ENCODE results near the gene NRG3.

Gene NRG3

DNA sequence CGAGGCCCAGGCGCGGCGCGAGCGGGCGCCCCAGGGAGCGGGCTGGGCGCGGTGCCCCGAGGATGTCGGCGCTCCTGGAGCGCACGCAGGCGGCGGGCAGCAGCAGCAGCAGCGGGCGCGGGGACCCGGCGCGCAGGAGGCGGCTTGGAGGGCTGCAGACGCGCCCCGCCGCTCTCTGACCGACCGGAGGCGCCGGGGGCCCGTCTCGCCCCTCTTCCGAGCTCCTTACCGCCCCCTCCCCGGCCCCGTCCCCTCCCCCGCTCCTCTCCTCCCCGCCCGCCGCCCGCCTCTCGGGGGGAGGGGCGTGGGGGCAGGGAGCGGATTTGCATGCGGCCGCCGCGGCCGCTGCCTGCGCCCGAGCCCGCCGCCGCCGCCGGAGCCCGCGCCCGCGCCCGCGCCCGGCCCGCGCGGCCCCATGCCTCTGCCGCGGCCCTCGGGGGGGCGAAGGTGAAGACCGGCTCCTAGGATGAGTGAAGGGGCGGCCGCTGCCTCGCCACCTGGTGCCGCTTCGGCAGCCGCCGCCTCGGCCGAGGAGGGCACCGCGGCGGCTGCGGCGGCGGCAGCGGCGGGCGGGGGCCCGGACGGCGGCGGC, at the start of gene NRG3:
TSS of gene NRG3 (plus strand) at position 320 of the 592 bp plus-strand sequence.
- DNase-seq (ENCODE audit: low read depth), result no peak

DNA sequence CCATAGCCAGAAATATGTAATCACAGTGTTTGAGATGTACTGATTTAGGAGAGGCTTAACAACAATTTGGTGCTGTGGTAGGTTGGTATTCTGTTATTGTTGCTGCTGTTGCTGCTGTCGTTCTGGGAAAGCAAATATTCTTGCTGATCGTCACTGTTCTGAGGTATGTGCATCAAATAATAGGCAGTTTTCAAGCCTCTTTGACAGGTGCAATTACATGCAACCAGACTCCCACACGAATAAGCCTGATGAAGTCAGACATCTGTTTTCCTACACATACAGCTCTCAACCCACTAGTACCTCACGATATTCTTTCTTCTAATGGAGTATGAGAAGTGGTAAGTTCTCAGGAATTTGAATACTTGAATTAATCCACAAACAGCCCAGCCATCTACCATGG, 46.7 kb upstream of the NRG3 start:
- DNase-seq (ENCODE audit: low read depth), result no peak

DNA sequence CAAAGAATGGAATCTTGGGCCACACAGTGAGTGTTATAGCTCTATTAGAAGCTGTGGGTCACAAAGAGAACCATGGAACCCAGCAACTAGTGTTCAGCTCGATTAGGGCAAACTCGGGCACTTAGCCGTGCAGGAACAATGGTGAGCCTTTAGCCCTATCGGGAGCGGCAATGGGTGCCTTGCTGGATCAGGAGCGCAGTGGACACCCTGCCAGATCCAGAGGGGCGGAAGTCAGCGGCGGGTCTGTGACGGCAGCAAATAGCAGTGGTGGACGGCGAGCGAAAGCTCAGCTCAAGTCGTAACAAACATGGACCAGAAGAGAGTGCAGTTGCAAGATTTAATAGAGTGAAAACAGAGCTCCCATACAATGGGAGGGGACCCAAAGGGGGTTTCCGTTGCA, 43.9 kb upstream of the NRG3 start:
- no peak for DNase-seq (ENCODE audit: low read depth)

DNA sequence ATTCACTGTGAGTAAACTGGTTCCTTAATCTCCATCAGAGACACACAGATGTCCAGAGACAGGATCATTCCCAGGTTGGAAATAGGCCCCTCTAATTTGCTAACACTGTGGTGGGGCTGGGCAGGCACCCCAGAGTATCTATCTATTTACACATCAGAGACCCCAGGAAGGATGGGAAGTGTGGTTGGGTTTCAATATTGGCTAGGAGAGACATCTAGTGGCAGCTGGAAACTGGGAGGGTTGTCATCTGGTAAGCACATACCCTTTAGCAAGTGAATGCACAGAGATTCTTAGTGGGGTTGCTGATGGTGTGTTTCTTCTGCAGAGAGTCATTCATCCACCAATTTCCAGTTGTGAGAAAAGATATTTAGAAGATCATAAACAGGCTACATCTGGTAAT, 36.0 kb upstream of the NRG3 start:
- DNase-seq (ENCODE audit: low read depth), result no peak

DNA sequence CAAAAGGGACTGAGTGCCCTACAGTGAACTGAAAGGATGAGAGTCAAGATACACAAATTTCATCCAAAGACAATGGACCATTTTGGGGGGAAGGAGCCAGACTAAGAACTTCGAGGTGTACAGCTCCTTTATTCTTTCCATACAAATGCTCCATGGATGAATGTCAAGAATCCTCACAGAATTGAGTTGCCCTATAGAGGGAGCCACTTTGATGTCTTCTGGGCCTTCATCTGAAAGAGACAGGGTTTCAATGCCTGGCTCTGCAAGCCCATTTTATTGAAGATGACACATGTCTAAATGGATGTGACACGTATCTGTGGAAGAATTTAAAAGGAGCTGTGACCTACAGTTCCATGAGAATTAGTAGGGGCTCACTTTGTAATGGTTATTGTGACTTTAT, 32.0 kb upstream of the NRG3 start:
- no peak for DNase-seq (ENCODE audit: low read depth)

DNA sequence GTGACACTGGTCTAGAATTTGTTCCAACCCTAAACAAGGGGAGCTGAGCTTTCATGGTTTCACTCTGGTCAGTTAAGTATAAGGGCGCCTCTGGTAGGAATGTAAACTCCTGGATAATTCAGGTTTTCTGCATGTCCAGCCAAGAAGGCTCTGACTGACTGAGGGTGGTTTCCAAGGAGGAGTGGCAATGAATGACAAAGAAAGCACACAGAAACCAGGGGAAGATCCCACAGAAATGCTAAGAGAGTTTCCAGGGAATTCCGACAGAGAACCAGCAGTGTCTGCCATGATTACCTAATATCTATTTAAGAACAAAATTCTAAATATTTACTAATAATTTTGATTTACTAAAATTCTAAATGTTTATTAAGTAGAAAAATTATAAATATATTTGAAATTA, 27.3 kb upstream of the NRG3 start:
- no peak for DNase-seq (ENCODE audit: low read depth)

DNA sequence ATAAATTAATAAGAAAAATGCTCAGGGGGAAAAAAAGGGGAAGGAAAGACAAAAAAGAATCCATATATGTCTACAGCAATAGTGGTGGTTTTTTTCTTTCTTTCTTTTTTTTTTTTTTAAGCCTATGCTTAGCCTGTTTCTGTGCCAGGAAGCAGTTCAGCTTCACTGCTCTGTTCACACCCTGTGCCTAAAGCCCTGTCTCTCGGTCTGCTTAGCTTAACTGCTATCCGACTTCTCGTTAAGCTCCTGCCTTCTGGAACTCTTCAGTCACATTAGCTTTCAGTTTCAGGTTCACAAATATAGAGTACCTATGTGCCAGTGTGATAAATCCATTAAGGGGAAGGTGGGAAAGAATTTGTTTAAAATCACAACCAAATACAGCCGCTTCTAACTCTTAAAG, 26.5 kb upstream of the NRG3 start:
- DNase-seq (ENCODE audit: low read depth), result no peak

DNA sequence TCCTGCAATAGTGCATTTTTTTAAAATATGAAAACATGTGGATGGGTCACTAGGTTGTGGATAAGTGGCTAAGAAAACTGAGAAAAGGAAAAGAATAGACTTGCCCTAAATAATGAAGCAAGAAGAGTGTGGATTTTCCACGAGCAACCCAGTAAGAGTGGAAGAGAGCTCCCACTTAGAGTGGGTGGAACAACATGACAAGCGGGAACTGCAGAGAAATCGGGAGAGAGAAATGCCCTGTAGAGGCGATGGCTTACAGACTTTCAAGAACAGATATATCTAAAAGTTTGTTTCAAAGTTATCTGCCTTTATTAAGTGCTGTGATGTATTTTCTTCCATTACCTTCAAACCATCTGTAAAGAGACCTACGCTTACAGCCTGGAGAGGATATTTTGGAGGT, 26.1 kb upstream of the NRG3 start:
- DNase-seq (ENCODE audit: low read depth), result no peak

DNA sequence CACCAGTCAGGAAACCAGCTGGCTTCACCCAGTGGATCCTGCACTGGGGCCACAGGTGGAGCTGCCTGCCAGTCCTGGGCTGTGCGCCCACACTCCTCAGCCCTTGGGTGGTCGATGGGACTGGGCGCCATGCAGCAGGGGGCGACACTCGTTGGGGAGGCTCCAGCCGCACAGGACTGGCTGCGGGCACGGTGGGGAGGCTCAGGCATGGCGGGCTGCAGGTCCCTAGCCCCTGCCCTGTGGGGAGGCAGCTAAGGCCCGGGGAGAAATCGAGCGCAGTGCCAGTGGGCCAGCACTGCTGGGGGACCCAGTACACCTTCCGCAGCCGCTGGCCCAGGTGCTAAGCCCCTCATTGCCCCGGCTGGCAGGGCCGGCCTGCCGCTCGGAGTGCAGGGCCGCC, 12.4 kb upstream of the NRG3 start:
- no peak for DNase-seq (ENCODE audit: low read depth)

DNA sequence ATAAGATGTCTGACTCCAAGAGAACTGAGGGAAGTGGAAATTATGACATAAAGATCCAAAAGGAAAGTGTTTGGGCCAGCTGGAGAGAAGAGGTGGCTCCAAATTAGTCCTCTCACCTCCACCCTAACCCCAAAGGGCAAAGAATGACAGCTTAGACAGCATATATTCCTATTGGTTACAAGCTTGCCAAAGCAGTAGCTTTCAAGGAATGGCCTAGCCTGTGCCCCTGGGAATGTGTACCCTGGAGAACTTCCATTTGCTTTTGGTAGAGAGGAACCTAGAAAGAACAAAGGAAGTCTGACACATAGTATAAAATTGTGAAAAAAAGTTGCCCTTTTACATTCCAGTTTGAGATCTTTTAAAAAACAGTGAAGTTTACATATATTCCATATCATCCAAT, 11.2 kb upstream of the NRG3 start:
- no peak for DNase-seq (ENCODE audit: low read depth)

DNA sequence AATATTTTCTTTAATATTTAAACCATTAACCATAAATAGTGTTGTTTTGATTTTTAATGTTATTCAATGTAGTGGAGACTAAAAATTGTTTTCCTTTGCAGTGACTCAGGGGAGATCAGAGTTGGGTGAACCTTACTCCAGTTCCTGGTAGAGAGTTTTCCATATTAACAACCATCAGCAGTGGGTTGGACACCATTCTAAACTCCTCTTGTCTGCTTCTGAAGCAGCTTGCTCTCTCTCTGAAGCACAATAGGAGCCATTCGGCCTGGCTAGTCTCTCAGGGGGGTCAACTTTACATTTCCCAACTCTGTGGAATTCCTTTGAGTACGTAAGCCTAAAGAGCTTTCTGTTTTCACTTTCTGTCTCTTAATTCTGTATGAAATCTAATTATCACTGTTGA, 9.4 kb upstream of the NRG3 start:
- no peak for DNase-seq (ENCODE audit: low read depth)

DNA sequence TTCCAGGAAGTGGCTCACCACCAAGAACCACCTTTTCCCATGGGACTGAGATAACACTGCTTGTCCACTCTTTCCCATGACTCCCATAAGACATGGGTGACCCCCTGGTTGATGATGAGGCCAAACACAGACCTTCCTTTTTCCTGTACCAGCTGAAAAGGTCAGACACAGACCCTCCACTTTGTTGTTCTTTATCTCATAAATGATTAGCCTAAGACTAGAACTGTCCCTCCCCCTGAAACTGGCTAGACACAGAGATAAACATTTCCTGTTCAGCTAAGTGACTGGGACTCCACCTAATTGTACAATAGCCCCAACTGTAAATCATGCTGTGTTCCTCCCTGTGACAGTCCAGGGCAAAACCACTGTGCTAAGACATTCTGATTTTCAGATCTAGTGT, 8.2 kb upstream of the NRG3 start:
- DNase-seq (ENCODE audit: low read depth), result no peak

DNA sequence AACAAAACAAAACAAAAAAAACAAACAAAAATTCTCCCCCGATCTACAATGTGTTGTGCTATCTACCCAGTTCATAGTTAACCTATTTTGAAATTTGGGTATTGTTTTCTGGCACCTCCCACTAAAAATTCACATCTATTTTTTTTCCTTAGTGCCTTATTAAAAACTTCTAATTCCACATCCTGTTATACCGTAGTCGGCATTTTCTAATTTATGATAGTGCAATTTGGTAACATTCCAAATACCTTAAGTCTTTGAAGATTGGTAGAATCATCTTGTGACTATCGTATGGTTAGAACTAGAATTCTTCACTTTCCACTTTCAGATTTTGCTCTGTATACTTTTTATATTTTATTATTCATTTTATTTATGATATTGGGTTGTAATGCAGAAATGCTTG, 4.5 kb upstream of the NRG3 start:
- DNase-seq (ENCODE audit: low read depth), result no peak

DNA sequence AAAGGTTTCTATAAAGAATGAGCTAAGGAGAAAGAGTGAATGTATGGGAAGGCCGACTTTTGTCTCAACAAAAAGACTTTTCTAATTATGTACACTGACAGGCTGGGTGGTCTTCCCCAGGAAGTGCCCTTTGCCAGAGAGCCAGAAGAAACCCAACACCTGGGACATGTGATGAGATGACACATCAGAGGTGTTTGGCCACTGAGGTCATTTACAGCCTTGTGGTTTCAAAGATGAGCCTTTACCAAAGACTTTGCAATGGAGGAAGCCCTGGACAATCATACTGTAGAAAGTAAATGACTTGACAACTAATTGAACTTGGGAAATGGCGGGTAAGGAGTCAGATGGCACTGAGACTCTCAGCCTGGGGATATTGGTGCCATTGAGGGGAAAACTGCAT, 3.4 kb upstream of the NRG3 start:
- no peak for DNase-seq (ENCODE audit: low read depth)

DNA sequence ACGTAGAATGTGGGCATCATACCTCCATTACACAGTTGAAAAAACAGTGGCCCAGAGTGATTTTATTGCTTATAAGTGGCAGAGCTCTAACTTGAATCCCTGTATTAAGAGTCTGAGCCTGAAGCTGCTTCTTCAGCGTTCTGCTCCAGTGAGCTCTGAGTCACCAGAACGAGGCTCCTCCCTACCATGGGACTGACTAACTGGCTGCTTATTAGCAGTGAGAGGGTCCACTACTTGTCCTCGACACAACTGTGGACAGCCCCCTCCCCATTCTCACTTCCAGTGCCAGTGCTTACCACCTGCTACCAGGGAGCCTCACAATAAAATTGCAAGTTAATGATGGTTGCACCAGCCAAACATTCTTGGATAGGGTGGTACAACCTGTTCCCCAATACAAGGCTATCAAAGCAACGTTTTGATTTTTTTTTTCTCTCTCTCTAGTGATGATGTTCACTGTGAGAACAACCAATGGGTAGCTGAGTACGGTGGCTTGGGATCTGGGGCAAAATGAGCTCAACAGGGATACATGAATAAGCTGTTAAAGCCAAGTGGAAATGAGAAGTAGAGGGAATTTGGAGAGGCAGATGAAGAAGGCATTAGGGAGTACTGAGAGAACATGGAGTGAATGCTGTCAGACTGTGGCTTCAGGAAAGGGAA, 2.7 kb upstream of the NRG3 start:
- no peak for DNase-seq (ENCODE audit: low read depth)

DNA sequence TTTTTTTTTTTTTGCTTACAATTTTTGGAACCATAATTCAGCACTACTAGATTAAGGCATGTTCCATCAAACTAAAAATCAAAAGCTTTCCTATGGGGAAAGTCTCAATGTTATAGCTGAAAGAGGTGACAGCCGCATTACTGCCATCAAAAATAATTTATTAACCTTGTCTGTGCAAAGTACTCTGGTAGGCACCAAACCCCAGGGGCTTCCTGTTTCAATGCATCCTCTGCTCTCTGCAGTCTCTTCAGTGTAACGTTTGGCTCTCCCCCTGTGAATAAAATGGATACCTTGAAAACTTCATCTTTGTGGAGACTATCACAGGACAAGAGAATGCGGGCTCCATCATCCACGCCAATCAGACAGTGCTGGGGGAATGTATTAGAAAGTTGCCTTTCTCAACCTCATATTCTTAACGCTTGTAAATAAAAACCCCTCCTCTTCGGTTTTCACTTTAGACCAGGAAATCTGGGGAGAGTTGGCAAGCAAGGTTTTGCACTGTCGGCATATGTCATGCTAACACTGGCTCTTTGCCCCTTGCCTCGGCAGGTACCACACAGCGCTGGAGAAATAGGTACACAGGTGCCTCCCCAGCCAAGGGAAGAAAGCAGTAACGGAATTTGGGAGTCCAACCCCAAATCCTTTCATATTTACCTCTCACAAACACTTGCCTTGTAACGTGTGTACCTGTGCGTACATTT, 1.6 kb upstream of the NRG3 start:
- DNase-seq (ENCODE audit: low read depth), result no peak

DNA sequence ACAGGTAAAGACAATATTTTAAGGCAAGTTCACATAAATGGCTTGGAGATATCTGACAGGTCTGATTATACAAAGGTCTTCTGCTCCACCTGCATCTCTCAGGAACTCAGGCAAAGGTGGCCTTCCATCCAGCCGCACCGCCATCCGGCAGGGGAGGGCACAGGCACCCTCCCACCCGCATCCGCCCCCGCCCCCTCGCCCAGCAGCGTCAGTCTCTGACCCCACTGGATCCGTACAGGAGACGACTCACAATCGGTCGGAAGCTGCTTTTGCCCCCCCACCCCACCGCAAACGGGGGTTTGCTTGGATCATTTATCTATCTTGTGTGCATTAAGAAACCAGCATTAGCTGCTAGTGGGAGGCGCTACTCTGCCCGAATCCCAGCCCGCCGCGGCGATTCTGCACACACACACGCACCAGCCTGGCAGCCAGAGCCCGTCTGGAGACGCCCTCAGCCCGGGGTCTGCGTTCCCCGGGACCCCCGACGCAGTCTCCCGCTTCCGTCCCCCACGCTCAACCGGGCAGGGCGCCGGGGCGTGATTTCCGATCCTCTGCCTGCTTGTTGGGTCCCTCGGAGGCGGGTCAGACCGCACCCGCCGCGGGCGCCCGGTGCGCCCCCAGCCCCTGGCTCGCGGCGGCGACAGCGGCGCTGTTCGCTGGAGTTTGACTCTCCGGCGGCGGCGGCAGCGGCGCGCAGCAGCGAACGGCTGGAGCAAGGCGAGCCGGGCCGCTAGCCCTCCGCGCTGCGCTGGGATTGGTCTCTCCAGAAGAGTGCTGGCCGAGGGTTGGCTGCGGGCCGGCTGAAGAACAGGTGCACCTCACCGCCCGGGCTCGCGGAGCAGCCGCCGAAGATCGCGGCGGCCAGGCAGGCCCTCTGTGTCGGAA, 820 bp upstream of the NRG3 start:
- no peak for DNase-seq (ENCODE audit: low read depth)

DNA sequence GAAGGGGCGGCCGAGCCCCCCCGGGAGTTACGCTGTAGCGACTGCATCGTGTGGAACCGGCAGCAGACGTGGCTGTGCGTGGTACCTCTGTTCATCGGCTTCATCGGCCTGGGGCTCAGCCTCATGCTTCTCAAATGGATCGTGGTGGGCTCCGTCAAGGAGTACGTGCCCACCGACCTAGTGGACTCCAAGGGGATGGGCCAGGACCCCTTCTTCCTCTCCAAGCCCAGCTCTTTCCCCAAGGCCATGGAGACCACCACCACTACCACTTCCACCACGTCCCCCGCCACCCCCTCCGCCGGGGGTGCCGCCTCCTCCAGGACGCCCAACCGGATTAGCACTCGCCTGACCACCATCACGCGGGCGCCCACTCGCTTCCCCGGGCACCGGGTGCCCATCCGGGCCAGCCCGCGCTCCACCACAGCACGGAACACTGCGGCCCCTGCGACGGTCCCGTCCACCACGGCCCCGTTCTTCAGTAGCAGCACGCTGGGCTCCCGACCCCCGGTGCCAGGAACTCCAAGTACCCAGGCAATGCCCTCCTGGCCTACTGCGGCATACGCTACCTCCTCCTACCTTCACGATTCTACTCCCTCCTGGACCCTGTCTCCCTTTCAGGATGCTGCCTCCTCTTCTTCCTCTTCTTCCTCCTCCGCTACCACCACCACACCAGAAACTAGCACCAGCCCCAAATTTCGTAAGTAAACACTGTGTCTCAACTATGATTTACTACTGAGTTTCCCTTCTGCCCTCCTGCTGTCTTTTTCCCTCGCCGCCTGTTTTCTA, 666 bp downstream of the NRG3 start:
- DNase-seq (ENCODE audit: low read depth), result no peak

DNA sequence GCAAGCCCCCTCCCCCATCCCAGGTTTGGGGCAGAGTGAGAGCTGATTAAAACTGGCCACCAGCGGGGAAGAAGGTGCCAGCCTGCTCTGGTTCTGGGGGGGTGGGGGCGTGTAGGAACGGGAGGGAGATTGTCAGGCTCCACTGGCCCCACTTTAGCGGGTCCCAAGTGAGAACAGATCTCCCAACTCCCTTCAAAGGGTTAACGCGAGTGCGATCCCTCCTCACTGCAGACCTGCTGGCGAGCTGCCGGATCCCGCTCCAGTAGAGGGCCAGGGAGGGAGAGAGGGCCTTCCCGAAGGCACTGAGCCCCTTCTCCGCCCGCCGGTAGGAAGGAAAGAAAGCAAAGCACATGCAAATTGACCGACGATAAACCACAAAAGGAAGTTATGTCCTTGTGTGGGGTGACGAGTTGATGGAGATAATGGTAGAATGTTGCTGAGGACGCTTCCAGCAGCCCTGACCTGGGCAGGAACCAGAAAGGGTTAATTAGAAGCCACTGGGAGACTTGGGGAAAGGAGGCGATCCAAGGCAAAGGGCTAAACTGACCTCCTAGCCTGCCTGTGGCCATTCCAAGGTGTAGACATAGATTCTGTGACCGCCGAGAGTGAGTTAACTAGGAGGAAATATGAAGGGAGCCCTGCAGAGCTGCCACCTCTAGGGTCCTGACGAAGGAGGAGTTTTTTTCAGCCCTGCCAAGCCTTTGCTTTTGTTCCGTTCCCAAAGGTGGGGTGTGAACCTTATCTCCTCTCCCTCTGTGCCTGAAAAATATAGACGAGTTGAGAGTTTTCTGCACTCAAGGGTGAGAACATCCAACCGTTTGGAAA, 1.5 kb downstream of the NRG3 start:
- DNase-seq (ENCODE audit: low read depth), result no peak

DNA sequence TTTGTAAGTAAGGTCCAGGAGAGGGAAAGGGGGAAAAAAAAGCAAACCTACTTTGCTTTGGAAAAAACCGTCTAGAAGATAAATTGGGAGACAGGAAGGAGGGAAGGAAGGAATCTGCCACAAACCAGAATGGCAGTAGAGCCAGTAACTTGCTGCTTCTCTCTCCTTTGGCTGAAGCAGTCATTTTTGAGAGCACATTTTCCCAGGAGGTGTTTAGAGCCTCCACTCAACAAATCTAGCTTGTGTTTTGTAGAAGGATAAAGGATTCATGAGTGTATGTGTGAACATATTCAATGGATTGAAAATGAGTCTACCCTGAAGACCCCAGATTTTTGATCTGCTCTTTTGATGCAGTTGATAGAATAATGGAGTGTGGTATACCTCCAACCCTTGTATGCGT, 2.6 kb downstream of the NRG3 start:
- no peak for DNase-seq (ENCODE audit: low read depth)

DNA sequence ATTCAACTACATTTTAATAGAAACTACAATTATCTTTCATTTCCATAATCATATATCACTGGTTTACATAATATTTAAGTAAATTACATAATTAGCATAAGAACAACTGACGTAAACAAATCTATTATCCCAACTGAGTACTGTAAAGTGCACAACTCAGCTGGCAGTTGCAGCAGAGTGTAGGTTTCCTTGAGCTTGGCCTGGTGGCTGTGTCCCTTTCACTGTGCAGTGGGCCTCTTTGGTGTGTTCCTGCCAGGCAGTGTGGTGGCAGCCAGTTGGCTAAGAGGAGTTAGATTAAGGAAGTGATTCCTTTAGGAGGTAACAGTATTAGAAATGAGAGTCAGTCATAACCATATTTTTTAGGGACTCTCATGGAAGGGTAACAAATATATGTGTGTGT, 7.0 kb downstream of the NRG3 start:
- DNase-seq (ENCODE audit: low read depth), result no peak
